SU-DHL-6 (cell line): Measurements from ENCODE around the gene ALPK3.

ENCODE experiments used
- H2AFZ ChIP-seq: fragments of 200-600 bp; sonication (generic); 2 replicates; pipeline ENCODE4 v1.6.1; 2014; ENCODE audit warnings: low read depth, mild to moderate bottlenecking, moderate library complexity, mixed read lengths, antibody characterized with exemption, low read length; ENCODE audit not compliant: severe bottlenecking
- H3F3A ChIP-seq: fragments of 200-600 bp; shearing (Covaris generic); 2 replicates; pipeline ENCODE4 v1.6.0; 2016; ENCODE audit warnings: antibody characterized with exemption, mild to moderate bottlenecking; ENCODE audit not compliant: insufficient read depth
- H3K27ac ChIP-seq: fragments of 200-600 bp; sonication (generic); 2 replicates; pipeline ENCODE4 v1.5.1; 2016; ENCODE audit warnings: low read depth, mild to moderate bottlenecking, low read length, moderate library complexity, mixed read lengths
- H3K27me3 ChIP-seq: fragments of 200-600 bp; sonication (generic), shearing (Covaris generic); 2 replicates; pipeline ENCODE4 v1.6.0; 2014; ENCODE audit warnings: mild to moderate bottlenecking, low read length
- H3K36me3 ChIP-seq: fragments of 200-600 bp; sonication (generic); 2 replicates; pipeline ENCODE4 v1.6.1; 2014; ENCODE audit warnings: mild to moderate bottlenecking, low read length, mixed read lengths
- H3K4me2 ChIP-seq: fragments of 300-600, 200-600 bp; shearing (Covaris generic), sonication (generic); 2 replicates; pipeline ENCODE4 v1.6.0; 2014; ENCODE audit warnings: low read length, low read depth, mild to moderate bottlenecking; ENCODE audit not compliant: poor library complexity, severe bottlenecking
- H3K4me3 ChIP-seq: fragments of 200-600 bp; sonication (generic); 2 replicates; pipeline ENCODE4 v1.5.1; 2014; ENCODE audit warnings: antibody characterized with exemption, low read length, mild to moderate bottlenecking, mixed read lengths; ENCODE audit not compliant: insufficient read depth, poor library complexity, severe bottlenecking
- H3K79me2 ChIP-seq: fragments of 200-600 bp; sonication (generic); 2 replicates; pipeline ENCODE4 v1.6.1; 2014; ENCODE audit warnings: mild to moderate bottlenecking, low read length, moderate library complexity; ENCODE audit not compliant: insufficient read depth
- H3K9ac ChIP-seq: fragments of 200-600 bp; sonication (generic); 2 replicates; pipeline ENCODE4 v1.7.0; 2014; ENCODE audit warnings: mild to moderate bottlenecking, low read length
- H3K9me2 ChIP-seq: fragments of 200-600 bp; sonication (generic); replicated peaks from 2 replicates; pipeline ENCODE4 v1.6.1; 2014; ENCODE audit warnings: low read length; ENCODE audit not compliant: insufficient read depth
- H3K9me3 ChIP-seq: fragments of 200-600 bp; sonication (generic); 2 replicates; pipeline ENCODE4 v1.6.1; 2014; ENCODE audit warnings: low read length, mixed read lengths; ENCODE audit not compliant: insufficient read depth
- H4K20me1 ChIP-seq: fragments of 200-600 bp; sonication (generic); 2 replicates; pipeline ENCODE4 v1.6.1; 2014; ENCODE audit warnings: low read depth, mild to moderate bottlenecking, antibody characterized with exemption, low read length, moderate library complexity, mixed read lengths
- EZH2phosphoT487 ChIP-seq: fragments of 200-600 bp; sonication (generic), shearing (Covaris generic); conservative IDR thresholded peaks from 2 replicates; pipeline ENCODE4 v1.6.1; 2018; ENCODE audit warnings: mild to moderate bottlenecking, antibody characterized with exemption, low read length, moderate library complexity, mixed read lengths
- TF ChIP-seq, protein P1 (sequence below): fragments of 200-600 bp; sonication (generic); IDR thresholded peaks from one replicate; pipeline ENCODE4 v1.5.1; 2017; ENCODE audit warnings: antibody characterized with exemption, mild to moderate bottlenecking, low read length, moderate library complexity; ENCODE audit not compliant: insufficient read depth, poor library complexity, severe bottlenecking

ALPK3 gene

DNA sequence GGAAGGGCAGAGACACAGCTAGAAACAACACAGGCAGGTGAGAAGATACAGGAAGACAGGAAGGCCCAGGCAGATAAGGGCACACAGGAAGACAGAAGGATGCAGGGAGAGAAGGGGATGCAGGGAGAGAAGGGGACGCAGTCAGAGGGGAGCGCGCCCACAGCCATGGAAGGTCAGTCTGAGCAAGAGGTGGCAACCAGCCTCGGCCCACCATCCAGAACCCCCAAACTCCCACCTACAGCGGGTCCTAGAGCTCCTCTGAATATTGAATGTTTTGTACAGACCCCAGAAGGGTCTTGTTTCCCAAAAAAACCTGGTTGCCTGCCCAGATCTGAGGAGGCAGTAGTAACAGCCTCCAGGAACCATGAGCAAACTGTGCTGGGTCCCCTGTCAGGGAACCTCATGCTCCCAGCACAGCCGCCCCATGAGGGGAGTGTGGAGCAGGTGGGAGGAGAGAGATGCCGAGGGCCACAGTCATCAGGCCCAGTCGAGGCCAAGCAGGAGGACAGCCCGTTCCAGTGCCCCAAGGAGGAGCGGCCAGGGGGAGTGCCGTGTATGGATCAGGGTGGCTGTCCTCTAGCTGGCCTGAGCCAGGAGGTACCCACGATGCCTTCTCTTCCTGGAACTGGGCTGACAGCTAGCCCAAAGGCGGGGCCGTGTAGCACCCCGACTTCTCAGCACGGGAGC, 39.7 kb downstream of the ALPK3 start:
- no peak overlapping the region for H3K4me2 ChIP-seq
- H3F3A ChIP-seq = no peaks in the 10 kb centered on the region
- H2AFZ ChIP-seq = no peak overlapping the region
- no peaks in the 10 kb centered on the region for H3K9me3 ChIP-seq
- no peaks in the 10 kb centered on the region for H3K79me2 ChIP-seq
- TF ChIP-seq, protein P1, sequence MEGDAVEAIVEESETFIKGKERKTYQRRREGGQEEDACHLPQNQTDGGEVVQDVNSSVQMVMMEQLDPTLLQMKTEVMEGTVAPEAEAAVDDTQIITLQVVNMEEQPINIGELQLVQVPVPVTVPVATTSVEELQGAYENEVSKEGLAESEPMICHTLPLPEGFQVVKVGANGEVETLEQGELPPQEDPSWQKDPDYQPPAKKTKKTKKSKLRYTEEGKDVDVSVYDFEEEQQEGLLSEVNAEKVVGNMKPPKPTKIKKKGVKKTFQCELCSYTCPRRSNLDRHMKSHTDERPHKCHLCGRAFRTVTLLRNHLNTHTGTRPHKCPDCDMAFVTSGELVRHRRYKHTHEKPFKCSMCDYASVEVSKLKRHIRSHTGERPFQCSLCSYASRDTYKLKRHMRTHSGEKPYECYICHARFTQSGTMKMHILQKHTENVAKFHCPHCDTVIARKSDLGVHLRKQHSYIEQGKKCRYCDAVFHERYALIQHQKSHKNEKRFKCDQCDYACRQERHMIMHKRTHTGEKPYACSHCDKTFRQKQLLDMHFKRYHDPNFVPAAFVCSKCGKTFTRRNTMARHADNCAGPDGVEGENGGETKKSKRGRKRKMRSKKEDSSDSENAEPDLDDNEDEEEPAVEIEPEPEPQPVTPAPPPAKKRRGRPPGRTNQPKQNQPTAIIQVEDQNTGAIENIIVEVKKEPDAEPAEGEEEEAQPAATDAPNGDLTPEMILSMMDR = no peak
- no peak for TF ChIP-seq EZH2phosphoT487
- no peaks in the 10 kb centered on the region for H3K27me3 ChIP-seq
- H4K20me1 ChIP-seq = no peaks in the 10 kb centered on the region
- H3K9ac ChIP-seq = no peak overlapping the region
- no peaks in the 10 kb centered on the region for H3K36me3 ChIP-seq
- H3K27ac ChIP-seq = no peak overlapping the region
- H3K4me3 ChIP-seq = no peak overlapping the region
- no peaks in the 10 kb centered on the region for H3K9me2 ChIP-seq

DNA sequence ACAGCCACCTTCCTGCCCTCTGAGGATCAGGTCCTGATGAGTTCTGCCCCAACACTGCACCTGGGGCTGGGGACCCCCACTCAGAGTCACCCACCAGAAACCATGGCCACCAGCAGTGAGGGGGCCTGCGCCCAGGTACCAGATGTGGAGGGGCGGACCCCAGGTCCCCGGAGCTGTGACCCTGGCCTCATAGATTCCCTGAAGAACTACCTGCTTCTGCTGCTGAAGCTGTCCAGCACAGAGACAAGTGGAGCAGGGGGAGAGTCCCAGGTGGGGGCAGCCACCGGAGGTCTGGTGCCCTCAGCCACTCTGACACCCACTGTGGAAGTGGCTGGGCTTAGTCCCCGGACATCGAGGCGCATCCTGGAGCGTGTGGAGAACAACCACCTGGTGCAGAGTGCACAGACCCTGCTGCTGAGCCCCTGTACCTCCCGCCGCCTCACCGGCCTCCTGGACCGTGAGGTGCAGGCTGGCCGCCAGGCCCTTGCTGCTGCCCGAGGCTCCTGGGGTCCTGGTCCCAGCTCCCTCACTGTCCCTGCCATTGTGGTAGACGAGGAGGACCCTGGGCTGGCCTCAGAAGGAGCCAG, 40.4 kb downstream of the ALPK3 start:
- no peaks in the 10 kb centered on the region for H3K36me3 ChIP-seq
- no peak overlapping the region for H2AFZ ChIP-seq
- H4K20me1 ChIP-seq = no peaks in the 10 kb centered on the region
- no peaks in the 10 kb centered on the region for H3F3A ChIP-seq
- H3K27me3 ChIP-seq = no peaks in the 10 kb centered on the region
- H3K79me2 ChIP-seq = no peaks in the 10 kb centered on the region
- no peak overlapping the region for H3K4me3 ChIP-seq
- no peak overlapping the region for H3K9ac ChIP-seq
- H3K4me2 ChIP-seq = no peak overlapping the region
- no peak for TF ChIP-seq EZH2phosphoT487
- TF ChIP-seq, protein P1 = no peak
- no peaks in the 10 kb centered on the region for H3K9me2 ChIP-seq
- H3K27ac ChIP-seq = no peak overlapping the region
- no peaks in the 10 kb centered on the region for H3K9me3 ChIP-seq

DNA sequence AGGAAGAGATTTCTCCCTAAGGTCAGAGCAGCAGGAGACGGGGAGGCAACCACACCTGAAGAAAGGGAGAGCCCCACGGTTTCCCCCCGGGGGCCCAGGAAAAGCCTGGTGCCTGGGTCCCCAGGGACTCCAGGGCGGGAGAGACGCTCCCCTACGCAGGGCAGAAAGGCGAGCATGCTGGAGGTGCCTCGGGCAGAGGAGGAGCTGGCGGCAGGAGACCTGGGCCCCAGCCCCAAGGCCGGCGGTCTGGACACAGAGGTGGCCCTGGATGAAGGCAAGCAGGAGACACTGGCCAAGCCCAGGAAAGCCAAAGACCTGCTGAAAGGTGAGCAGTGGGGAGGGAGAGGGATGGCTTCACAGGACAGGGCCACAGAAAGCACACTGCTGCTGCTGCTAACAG, 41.1 kb downstream of the ALPK3 start:
- Histone ChIP-seq H3K27ac (no peak overlapping the region), H3K9me3 (no peaks in the 10 kb centered on the region), H3K9me2 (no peaks in the 10 kb centered on the region), H3K27me3 (no peaks in the 10 kb centered on the region), H2AFZ (no peak overlapping the region), H3K4me2 (no peak overlapping the region), H4K20me1 (no peaks in the 10 kb centered on the region), H3K36me3 (no peaks in the 10 kb centered on the region), H3K79me2 (no peaks in the 10 kb centered on the region), H3F3A (no peaks in the 10 kb centered on the region), H3K9ac (no peak overlapping the region), H3K4me3 (no peak overlapping the region)
- no peak for TF ChIP-seq EZH2phosphoT487
- TF ChIP-seq, protein P1 = no peak
